Keratinocyte (primary cell): Measurements from ENCODE around the gene TM7SF3.

Source experiments
- EZH2 ChIP-seq: IDR thresholded peaks from one replicate; pipeline ENCODE4 v1.6.1; 2012; ENCODE audit warnings: inconsistent platforms, mild to moderate bottlenecking, low read length, moderate library complexity
- TF ChIP-seq, protein P1 (sequence below), 3 experiments: IDR thresholded peaks in 1 of 3; conservative IDR thresholded peaks in 1 of 3; optimal IDR thresholded peaks in 1 of 3; 2 replicates in 2 of 3; 3 replicates in 1 of 3; pipeline versions ENCODE3 to v1.5.1; 2011; ENCODE audit warnings: low read length in 3 of 3, mild to moderate bottlenecking in 3 of 3, moderate library complexity in 2 of 3, control low read depth in 1 of 3, inconsistent platforms in 1 of 3; ENCODE audit not compliant: insufficient read depth in 2 of 3; ENCODE audit errors: extremely low read depth in 1 of 3

- TF ChIP-seq, protein P1, sequence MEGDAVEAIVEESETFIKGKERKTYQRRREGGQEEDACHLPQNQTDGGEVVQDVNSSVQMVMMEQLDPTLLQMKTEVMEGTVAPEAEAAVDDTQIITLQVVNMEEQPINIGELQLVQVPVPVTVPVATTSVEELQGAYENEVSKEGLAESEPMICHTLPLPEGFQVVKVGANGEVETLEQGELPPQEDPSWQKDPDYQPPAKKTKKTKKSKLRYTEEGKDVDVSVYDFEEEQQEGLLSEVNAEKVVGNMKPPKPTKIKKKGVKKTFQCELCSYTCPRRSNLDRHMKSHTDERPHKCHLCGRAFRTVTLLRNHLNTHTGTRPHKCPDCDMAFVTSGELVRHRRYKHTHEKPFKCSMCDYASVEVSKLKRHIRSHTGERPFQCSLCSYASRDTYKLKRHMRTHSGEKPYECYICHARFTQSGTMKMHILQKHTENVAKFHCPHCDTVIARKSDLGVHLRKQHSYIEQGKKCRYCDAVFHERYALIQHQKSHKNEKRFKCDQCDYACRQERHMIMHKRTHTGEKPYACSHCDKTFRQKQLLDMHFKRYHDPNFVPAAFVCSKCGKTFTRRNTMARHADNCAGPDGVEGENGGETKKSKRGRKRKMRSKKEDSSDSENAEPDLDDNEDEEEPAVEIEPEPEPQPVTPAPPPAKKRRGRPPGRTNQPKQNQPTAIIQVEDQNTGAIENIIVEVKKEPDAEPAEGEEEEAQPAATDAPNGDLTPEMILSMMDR (optimal IDR thresholded peaks at IDR 0.05 in 1 of 3, IDR thresholded peaks at IDR 0.05 in 1 of 3, conservative IDR thresholded peaks at IDR 0.05 in 1 of 3; ENCODE audit: extremely low read depth in 1 of 3, insufficient read depth in 2 of 3, low read length in 3 of 3) = no peak
- TF ChIP-seq EZH2 = no peak
Measured at GRCh38 chr12:26937863-26938700, 76.1 kb downstream of the TM7SF3 start, which contains the start of the genes FGFR1OP2 and INTS13.
